ENCODE results near the gene TRIM32.

GRCh38 chr9:116697887-116698286, 10.8 kb downstream of the TRIM32 start:
- no peak for TF ChIP-seq CTCF (IDR thresholded peaks at IDR 0.05 in 2 of 3, conservative IDR thresholded peaks at IDR 0.05 in 1 of 3; ENCODE audit: borderline replicate concordance in 1 of 3, insufficient read depth in 1 of 3, low read depth in 2 of 3, low read length in 2 of 3)
- no peak for TF ChIP-seq MAX (IDR thresholded peaks at IDR 0.05)
- no peak for TF ChIP-seq ZBTB33 (IDR thresholded peaks at IDR 0.05; ENCODE audit: extremely low read depth, insufficient replicate concordance, low read length)
- TF ChIP-seq POLR2AphosphoS5 (IDR thresholded peaks at IDR 0.05; ENCODE audit: low read depth, low read length), result no peak
- TF ChIP-seq CEBPB (IDR thresholded peaks at IDR 0.05; ENCODE audit: low read depth), result no peak
- TF ChIP-seq POLR2A (IDR thresholded peaks at IDR 0.05; ENCODE audit: borderline replicate concordance, extremely low read depth, insufficient read depth, insufficient read length), result no peak
- no peak for TF ChIP-seq EZH2 (IDR thresholded peaks at IDR 0.05)
- no peak for TF ChIP-seq ZFX (IDR thresholded peaks at IDR 0.05)
- no peak for TF ChIP-seq JUND (IDR thresholded peaks at IDR 0.05)
- TF ChIP-seq SP1 (IDR thresholded peaks at IDR 0.05; ENCODE audit: low read depth), result no peak
- TF ChIP-seq EZH2phosphoT487 (IDR thresholded peaks at IDR 0.05; ENCODE audit: borderline replicate concordance), result no peak
- TF ChIP-seq ATF3 (IDR thresholded peaks at IDR 0.05), result no peak
- TF ChIP-seq YY1 (IDR thresholded peaks at IDR 0.05; ENCODE audit: extremely low read depth, insufficient replicate concordance, low read depth, low read length), result no peak
- TF ChIP-seq ELF1 (IDR thresholded peaks at IDR 0.05; ENCODE audit: borderline replicate concordance, low read depth), result no peak
